Endothelial cell of umbilical vein (primary cell): ENCODE data around the gene WBP2. TPM values are rescaled to one million over a fixed set of nuclear protein-coding genes. Genes with fewer than 3 reads are reported as not detected.

Experiments
- BruUV-seq: library from RNA; stranded (reverse); fragments of 400-500 nt; replicated peaks from 2 replicates; lab custom pipeline; 2021; lab: Mats Ljungman, UMichigan
- CTCF ChIA-PET: fragments of 300-600, 350-600 bp; sonication (Branson Sonifier 250); formaldehyde crosslinking; loops from one replicate; lab custom pipeline; 2021; ENCODE audit warnings: antibody characterized with exemption, inconsistent platforms; lab: Charles Lee
- POLR2A ChIA-PET: fragments of 300-600, 350-600 bp; sonication (Branson Sonifier 250); formaldehyde crosslinking; loops from one replicate; lab custom pipeline; 2021; ENCODE audit warnings: antibody characterized with exemption, inconsistent platforms; lab: Charles Lee
- DNase-seq: peaks from one replicate; pipeline ENCODE4 v3.0.0-alpha.2; 2011; ENCODE audit warnings: low read depth, low spot score
- FAIRE-seq: peaks from 2 replicates; lab custom pipeline; 2011; peaks lifted over from hg19 to GRCh38; lab: Jason Lieb, UNC
- H2AFZ ChIP-seq: 2 replicates; pipeline ENCODE4 v1.6.0; 2012; ENCODE audit warnings: low read depth, low read length, control low read depth, inconsistent platforms
- H3K27ac ChIP-seq: 2 replicates; pipeline ENCODE4 v1.5.1; 2011; ENCODE audit warnings: low read depth, mild to moderate bottlenecking, control low read depth, low read length, moderate library complexity; ENCODE audit not compliant: insufficient read depth
- H3K27me3 ChIP-seq, 2 experiments: 2 replicates each; pipeline versions ENCODE4 v1.6.0 to v1.6.1; 2011; ENCODE audit warnings: low read length in 2 of 2, mixed read lengths in 1 of 2; ENCODE audit not compliant: control insufficient read depth in 2 of 2, insufficient read depth in 2 of 2
- H3K36me3 ChIP-seq, 2 experiments: 2 replicates in 1 of 2; 3 replicates in 1 of 2; pipeline ENCODE4 v1.5.1; 2011; ENCODE audit warnings: low read length in 2 of 2, mild to moderate bottlenecking in 1 of 2, moderate library complexity in 1 of 2; ENCODE audit not compliant: control insufficient read depth in 2 of 2, insufficient read depth in 2 of 2; ENCODE audit errors: extremely low read depth in 1 of 2
- H3K4me1 ChIP-seq: 3 replicates; pipeline ENCODE4 v1.5.1; 2011; ENCODE audit warnings: mild to moderate bottlenecking, low read length; ENCODE audit not compliant: control insufficient read depth, insufficient read depth; ENCODE audit errors: extremely low read depth
- H3K4me2 ChIP-seq: 2 replicates; pipeline ENCODE4 v1.6.1; 2011; ENCODE audit warnings: low read length, control low read depth, mixed read lengths; ENCODE audit not compliant: insufficient read depth
- H3K4me3 ChIP-seq, 3 experiments: fragments of 200-600 bp in 1 of 3; sonication (generic), shearing (Covaris generic) in 1 of 3; replicated peaks in 1 of 3; 2 replicates each; pipeline ENCODE4 v1.5.1; 2011 to 2016; ENCODE audit warnings: control low read depth in 3 of 3, low read length in 3 of 3, mild to moderate bottlenecking in 2 of 3, inconsistent platforms in 1 of 3, low read depth in 1 of 3, moderate library complexity in 1 of 3; ENCODE audit not compliant: insufficient read depth in 1 of 3
- H3K79me2 ChIP-seq: 2 replicates; pipeline ENCODE4 v1.6.0; 2012; ENCODE audit warnings: low read length, inconsistent platforms; ENCODE audit not compliant: control insufficient read depth, insufficient read depth
- H3K9ac ChIP-seq: replicated peaks from 2 replicates; pipeline ENCODE3; 2011; ENCODE audit warnings: low read length, control low read depth; ENCODE audit not compliant: insufficient read depth; ENCODE audit errors: extremely low read depth
- H3K9me1 ChIP-seq: replicated peaks from 3 replicates; pipeline ENCODE4 v1.6.0; 2011; ENCODE audit warnings: mild to moderate bottlenecking, low read length; ENCODE audit not compliant: control insufficient read depth, insufficient read depth; ENCODE audit errors: extremely low read depth
- H3K9me3 ChIP-seq: replicated peaks from 2 replicates; pipeline ENCODE4 v1.5.1; 2012; ENCODE audit warnings: low read length, inconsistent platforms; ENCODE audit not compliant: control insufficient read depth, insufficient read depth
- H4K20me1 ChIP-seq: replicated peaks from 2 replicates; pipeline ENCODE3; 2011; ENCODE audit warnings: mild to moderate bottlenecking, low read length; ENCODE audit not compliant: control insufficient read depth, insufficient read depth; ENCODE audit errors: extremely low read depth
- CTCF ChIP-seq, 2 donors: IDR thresholded peaks; 1 replicate in 1 of 2; 2 replicates in 1 of 2; pipeline ENCODE4 v1.5.1; 2011; ENCODE audit warnings: low read length in 2 of 2, mild to moderate bottlenecking in 2 of 2, moderate library complexity in 2 of 2, control low read depth in 1 of 2, inconsistent platforms in 1 of 2, low read depth in 1 of 2; ENCODE audit not compliant: insufficient read depth in 1 of 2; ENCODE audit errors: extremely low read depth in 1 of 2
- EZH2 ChIP-seq: IDR thresholded peaks from 2 replicates; pipeline ENCODE4 v1.6.1; 2012; ENCODE audit warnings: borderline replicate concordance, low read depth, mild to moderate bottlenecking, moderate library complexity, low read length, inconsistent platforms; ENCODE audit not compliant: severe bottlenecking
- FOS ChIP-seq: IDR thresholded peaks from 2 replicates; pipeline ENCODE4 v1.6.1; 2011; ENCODE audit warnings: mild to moderate bottlenecking, low read length, moderate library complexity, borderline replicate concordance; ENCODE audit not compliant: insufficient read depth
- GATA2 ChIP-seq: IDR thresholded peaks from 2 replicates; pipeline ENCODE4 v1.7.0; 2011; ENCODE audit warnings: low read depth, mild to moderate bottlenecking, moderate library complexity, mixed read lengths, low read length; ENCODE audit not compliant: insufficient read length, insufficient read depth
- JUN ChIP-seq: IDR thresholded peaks from 2 replicates; pipeline ENCODE4 v1.6.1; 2011; ENCODE audit warnings: borderline replicate concordance, low read depth; ENCODE audit not compliant: insufficient read length, insufficient read depth
- MAX ChIP-seq: IDR thresholded peaks from 2 replicates; pipeline ENCODE4 v1.6.1; 2011; ENCODE audit not compliant: insufficient read depth, insufficient read length
- MYC ChIP-seq: IDR thresholded peaks from one replicate; pipeline ENCODE4 v1.6.1; 2011; ENCODE audit warnings: mild to moderate bottlenecking, low read depth, low read length
- POLR2A ChIP-seq: IDR thresholded peaks from 2 replicates; pipeline ENCODE4 v1.6.1; 2012; ENCODE audit warnings: low read depth, mild to moderate bottlenecking, control low read depth, low read length
- POLR2AphosphoS5 ChIP-seq: IDR thresholded peaks from 2 replicates; pipeline ENCODE4 v1.6.1; 2012; ENCODE audit warnings: low read depth, mild to moderate bottlenecking, control low read depth, low read length, moderate library complexity; ENCODE audit not compliant: insufficient read depth
- dilution Hi-C: fragments of 300-500 bp; cut with MboI; formaldehyde crosslinking; loops from one replicate; pipeline ENCODE4 v1.15.0; 2019; ENCODE audit warnings: low sequenced_read_pairs; ENCODE audit not compliant: extremely low pct_ligation_motif_present
- intact Hi-C: fragments of 100-400 bp; cut with micrococcal nuclease; formaldehyde crosslinking; loops from one replicate; pipeline ENCODE4 v1.10.0; 2022
- polyA plus RNA-seq, 4 experiments: library from polyadenylated mRNA; depleted of rRNA in 3 of 4; stranded (reverse) in 3 of 4; unstranded in 1 of 4; fragments of >200 nt; gene quantifications; 2 replicates each; pipeline versions ENCODE4 v1.2.1 to v1.2.3, GENCODE V29; 2011 to 2012; ENCODE audit warnings: missing spikeins in 1 of 4
- total RNA-seq: library from RNA; stranded (reverse); gene quantifications from 2 replicates; pipeline ENCODE4 v1.2.3, GENCODE V29; 2021

The WBP2 gene
- total and polyA plus RNA-seq, 2 donors (not counting 3 experiments of a cell fraction or from before 2014, with no cell fraction given) = 81.5 to 126 TPM

GRCh38 chr17:75813081-75814020 is 41.8 kb downstream of the WBP2 start:
- Histone ChIP-seq H3K4me2 (no peak overlapping the region), H3K9me3 (no peaks in the 10 kb centered on the region), H3K4me3 (no peak overlapping the region), H4K20me1 (no peaks in the 10 kb centered on the region), H3K36me3 (peaks cover 0 to 46% of the 10 kb centered on the region in 2 experiments), H3K9ac (no peak overlapping the region), H3K79me2 (no peaks in the 10 kb centered on the region), H3K9me1 (no peaks in the 10 kb centered on the region), H3K27me3 (no peaks in the 10 kb centered on the region), H3K4me1 (peaks cover 6% of the 10 kb centered on the region), H3K27ac (no peak overlapping the region), H2AFZ (no peak overlapping the region)
- BruUV-seq = no TSS peak
- ChIA-PET CTCF (interaction anchor here (1.0 to 1.6 kb wide), 3 partner anchors 14 to 30 kb away, joined by 3 to 4 read pairs (median 4); no protein-coding TSS in a partner anchor), POLR2A (no interaction called here)
- DNase-seq (no peak), FAIRE-seq (no peak)
- TF ChIP-seq POLR2AphosphoS5 (no peak), CTCF (IDR thresholded peaks at IDR 0.05; ENCODE audit: extremely low read depth in 1 of 2, insufficient read depth in 1 of 2, low read depth in 1 of 2, low read length in 2 of 2) (no peak), GATA2 (no peak), POLR2A (no peak), MYC (no peak), JUN (no peak), EZH2 (no peak), FOS (no peak), MAX (no peak)
- dilution Hi-C loops (no loop called here), intact Hi-C loops (no loop called here)
